SW 1271 (cell line): ENCODE data around the gene RBBP6.
"Not testable (repeated sequence)": the region's sequence is repeated elsewhere in the genome, so short reads cannot be mapped to it uniquely, and the experiment has no call there.

Experiments
- DNase-seq, 2 experiments: peaks; one replicate each; lab custom pipeline; 2025; lab: John Stamatoyannopoulos, UW

RBBP6 gene

DNA sequence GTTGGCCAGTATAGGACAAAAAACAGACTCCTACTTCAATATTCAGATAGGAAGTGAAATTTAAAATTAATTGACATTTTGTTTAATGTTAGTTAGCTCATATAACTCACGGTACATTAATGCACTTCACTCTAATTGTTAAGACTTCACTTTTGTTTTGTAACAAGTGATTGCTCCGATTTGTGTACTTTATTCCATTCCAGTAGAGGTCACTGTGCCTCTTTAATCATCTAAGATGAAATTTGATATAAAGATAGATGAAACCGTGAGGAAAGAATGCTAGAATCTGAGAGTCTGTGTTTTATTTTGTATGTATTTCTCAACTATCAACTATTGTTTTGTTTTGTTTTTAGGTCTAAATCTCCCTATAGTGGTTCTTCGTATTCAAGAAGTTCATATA lies 29.0 kb downstream of the RBBP6 start:
- peak in 1 of 2 experiments; percentile 10 for DNase-seq

DNA sequence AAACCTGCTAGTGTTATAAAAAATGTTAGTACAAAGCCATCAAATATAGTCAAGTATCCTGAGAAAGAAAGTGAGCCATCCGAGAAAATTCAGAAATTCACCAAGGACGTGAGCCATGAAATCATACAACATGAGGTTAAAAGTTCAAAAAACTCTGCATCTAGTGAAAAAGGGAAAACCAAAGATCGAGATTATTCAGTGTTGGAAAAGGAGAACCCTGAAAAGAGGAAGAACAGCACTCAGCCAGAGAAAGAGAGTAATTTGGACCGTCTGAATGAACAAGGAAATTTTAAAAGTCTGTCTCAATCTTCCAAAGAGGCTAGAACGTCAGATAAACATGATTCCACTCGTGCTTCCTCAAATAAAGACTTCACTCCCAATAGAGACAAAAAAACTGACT lies 31.7 kb downstream of the RBBP6 start:
- DNase-seq, result no peak

DNA sequence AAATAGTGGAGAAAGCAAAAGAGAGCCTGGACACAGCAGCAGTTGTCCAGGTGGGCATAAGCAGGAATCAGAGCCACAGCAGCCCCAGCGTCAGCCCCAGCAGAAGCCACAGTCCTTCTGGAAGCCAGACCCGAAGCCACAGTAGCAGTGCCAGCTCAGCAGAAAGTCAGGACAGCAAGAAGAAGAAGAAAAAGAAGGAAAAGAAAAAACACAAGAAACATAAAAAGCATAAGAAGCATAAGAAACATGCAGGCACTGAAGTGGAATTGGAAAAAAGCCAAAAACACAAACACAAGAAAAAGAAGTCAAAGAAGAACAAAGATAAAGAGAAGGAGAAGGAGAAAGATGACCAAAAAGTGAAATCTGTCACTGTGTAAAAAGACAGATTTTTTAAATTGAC lies 32.7 kb downstream of the RBBP6 start:
- no peak for DNase-seq

DNA sequence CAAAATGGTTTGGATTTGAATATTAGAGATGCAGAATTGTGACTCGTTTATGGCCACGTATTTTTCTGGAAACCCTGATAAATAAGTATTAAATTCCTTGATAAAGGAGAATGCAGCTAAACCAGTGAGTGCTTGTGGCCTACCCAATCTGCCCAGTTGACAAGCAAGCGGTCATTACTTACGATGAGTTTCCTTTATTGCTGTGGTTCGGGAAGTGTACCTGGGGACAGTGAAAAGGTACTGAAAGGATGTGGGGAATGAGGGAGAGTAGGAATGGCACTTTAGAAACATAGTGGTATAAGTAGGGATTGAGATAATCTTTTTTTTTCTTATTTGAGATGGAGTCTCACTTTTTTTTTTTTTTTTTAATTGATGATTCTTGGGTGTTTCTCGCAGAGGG lies 33.8 kb downstream of the RBBP6 start:
- DNase-seq, result no peak

DNA sequence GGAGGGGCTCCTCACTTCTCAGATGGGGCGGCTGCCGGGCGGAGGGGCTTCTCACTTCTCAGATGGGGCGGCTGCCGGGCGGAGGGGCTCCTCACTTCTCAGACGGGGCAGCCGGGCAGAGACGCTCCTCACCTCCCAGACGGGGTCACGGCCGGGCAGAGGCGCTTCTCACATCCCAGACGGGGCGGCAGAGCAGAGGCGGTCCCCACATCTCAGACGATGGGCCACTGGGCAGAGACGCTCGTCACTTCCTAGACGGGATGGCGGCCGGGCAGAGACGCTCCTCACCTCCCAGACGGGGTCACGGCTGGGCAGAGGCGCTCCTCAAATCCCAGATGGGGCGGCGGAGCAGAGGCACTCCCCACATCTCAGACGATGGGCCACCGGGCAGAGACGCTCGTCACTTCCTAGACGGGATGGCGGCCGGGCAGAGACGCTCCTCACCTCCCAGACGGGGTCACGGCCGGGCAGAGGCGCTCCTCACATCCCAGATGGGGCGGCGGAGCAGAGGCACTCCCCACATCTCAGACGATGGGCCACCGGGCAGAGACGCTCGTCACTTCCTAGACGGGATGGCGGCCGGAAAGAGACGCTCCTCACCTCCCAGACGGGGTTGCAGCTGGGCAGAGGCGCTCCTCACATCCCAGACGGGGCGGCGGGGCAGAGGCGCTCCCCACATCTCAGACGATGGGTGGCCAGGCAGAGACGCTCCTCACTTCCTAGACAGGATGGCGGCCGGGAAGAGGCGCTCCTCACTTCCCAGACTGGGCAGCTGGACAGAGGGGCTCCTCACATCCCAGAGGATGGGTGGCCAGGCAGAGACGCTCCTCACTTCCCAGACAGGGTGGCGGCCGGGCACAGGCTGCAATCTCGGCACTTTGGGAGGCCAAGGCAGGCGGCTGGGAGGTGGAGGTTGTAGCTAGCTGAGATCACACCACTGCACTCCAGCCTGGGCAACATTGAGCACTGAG lies 35.4 kb downstream of the RBBP6 start:
- not testable (repeated sequence) for DNase-seq

DNA sequence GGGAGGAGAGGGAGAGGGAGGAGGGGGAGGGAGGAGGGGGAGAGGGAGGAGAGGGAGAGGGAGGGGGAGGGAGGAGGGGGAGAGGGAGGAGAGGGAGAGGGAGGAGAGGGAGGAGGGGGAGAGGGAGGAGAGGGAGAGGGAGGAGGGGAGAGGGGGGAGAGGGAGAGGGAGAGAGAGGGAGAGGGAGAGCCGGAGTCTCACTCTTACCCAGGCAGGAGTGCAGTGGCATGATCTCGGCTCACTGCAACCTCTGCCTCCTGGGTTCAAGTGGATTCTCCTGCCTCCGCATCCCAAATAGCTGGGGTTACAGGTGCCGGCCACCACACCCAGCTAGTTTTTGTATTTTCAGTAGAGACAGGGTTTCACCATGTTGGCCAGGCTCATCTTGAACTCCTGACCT lies 36.4 kb downstream of the RBBP6 start:
- DNase-seq, result not testable (repeated sequence)

DNA sequence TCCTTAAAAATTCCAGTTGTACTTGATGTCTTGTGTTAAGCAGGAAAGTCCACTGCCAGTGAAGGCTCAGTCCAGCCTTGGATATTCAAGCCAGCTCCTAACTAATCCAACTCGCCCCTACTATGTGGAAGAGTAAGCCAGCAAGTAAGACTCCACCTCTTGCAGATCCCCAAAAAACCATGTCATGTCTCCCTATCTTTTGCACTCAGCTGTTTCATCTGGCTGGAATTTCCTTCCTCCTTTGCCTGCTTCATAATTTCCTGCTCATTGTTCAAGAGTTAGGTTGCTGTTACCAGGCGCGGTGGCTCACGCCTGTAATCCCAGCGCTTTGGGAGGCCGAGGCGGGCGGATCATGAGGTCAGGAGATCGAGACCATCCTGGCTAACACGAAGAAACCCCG lies 37.8 kb downstream of the RBBP6 start:
- DNase-seq, result no peak

DNA sequence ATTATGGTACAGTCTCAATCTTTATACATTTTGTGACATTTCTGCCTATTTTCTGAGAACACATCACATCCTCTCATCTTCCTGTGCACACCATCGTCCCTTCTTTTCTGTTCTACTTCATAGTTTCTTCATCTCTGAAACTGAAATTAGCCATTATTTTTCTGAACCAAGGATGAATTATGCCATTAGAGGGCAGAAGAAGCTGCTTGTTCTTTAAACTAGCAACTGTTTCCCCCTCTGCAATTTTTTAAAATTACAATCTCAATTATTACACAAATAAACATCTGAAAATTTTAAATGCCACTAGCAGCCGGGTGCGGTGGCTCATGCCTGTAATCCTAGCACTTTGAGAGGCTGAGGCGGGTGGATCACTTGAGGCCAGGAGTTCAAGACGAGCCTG lies 41.3 kb downstream of the RBBP6 start:
- DNase-seq, result peak in 1 of 2 experiments; percentile 4

DNA sequence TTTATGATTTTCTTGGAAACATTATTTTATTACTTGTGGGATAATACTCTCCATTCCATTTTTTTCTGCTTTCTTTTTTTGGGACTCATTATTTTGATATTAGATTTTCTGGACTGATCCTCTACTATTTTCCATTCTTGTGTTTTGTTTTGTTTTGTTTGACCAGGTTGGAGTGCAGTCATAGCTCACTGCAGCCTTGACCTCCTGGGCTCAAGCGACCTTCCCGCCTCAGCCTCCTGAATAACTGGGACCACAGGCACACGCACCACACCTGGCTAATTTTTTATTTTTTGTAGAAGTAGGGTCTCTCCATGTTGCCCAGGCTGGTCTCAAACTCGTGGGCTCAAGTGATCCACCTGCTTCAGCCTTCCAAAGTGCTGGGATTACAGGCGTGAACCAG lies 44.1 kb downstream of the RBBP6 start:
- DNase-seq, result no peak

DNA sequence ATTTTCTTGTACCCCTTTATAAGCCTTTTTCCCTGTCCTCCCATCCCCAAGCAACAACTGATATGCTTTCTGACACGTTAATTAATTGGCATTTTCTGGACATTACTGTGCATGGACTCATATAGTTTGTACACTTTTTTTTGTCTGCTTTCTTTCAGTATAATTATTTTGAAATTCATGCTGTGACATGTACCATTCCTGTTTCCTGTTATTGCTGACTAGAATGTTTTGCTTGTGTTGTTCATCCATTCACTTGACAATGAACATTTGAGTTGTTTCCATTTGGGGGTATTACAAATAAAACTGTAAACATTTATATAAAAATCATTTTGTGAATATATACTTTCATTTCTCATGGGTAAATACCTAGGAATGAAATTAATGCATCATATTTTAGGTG lies 50.6 kb downstream of the RBBP6 start:
- no peak for DNase-seq

DNA sequence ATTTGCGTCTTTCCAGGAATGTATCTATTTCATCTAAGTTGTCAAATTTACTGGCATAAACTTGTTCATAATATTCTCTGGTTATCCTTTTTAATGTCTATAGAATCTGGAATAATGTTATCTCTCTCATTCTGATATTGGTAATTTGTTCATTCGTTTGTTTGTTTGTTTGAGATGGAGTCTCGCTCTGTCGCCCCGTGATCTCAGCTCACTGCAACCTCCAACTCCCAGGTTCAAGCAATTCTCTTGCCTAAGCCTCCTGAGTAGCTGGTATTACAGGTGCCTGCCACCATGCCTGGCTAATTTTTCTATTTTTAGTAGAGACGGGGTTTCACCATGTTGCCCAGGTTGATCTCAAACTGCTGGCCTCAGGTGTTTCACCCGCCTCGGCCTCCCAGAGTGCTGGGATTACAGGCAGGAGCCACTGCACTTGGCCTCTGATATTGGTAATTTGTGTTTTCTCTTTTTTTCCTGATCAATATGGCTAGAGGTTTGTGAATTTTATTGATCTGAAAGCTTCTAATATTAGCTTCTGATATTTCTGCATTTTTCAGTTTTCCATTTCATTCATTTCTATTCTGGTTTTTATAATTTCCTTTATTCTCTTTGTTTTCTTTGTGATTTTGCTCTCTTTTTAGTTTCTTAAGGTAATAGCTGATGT lies 59.5 kb downstream of the RBBP6 start:
- DNase-seq, result no peak

DNA sequence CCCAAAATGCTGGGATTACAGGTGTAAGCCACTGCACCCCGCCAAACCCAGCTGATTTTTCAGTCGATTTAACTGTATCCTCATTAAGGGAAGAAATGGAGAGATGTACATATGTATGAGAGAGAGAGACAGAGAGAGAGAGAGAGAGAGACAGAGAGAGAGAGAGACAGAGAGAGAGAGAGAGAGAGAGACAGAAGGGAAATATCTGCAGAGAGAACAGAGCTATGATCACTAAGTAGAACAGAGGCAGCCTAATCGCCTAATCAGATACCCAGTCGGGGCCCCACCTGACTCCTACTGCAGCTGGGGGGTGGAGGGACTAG lies 70.0 kb downstream of the RBBP6 start:
- DNase-seq, result no peak

DNA sequence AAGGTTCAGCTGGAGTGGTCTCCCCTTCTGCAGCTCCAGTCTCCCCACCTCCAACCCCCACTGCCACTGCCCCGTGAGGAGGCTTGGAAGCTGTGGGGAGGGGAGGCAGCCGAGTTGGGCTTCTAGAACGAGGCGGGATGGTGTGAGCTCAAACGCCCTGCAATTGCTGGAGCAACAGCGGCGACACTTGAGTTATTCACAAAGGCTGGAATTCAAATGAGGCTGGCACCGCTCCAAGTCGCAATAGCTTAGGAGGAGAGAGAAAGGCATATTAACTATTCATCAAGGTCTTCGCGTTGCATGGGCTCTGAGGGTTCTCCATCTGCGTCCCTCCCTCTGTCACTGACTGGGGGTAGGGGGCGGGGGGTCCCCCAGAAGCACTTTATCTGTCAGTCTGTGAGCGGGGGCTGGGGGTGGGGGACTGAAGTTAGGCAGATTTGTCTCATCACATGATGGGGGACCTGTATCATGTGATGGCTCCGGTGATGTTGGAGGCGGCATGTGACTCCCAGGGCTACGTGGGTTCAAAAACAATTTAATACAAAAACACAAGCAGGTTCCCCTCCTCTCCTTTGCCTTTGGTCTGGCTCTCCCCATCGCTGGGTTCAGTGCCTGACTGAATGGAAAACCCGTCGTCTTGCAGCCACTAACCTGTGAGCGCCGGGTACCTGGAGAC lies 70.5 kb downstream of the RBBP6 start:
- no peak for DNase-seq

DNA sequence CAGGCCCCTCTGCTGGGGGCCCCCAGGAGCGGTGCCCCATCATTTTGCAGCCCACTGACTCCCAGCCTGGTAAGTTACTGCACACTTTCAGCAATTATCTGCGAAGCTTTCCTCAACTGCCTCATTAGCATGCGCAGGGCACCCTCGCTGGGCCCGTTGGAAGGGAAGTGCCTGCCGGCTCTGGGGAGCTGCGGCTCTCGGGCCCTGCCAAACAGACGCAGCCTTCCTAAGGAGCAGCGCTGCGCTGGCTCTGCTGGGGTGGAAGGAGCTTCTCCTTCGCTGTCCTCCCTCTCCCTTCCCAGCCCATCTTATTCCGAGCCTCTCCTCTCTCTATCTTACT lies 71.0 kb downstream of the RBBP6 start:
- DNase-seq, result no peak

DNA sequence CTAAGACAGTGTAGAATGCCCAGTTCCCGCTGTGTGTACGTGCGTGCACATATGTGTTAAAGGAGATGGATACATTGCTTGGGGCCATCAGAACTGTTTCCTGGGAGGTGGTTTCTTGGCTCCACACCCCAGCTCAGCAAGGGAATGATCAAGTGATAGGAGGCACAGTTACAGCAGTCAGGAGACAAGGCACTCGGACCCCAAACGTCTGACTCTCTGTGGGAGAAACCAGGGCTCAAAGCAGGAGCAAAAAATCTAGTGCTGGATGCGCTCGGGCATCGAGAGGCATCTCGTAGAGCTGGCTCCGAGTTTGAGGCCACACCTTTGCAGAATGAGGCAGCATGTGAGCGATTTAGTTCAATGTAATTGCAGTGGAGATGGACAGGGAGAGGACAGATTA lies 71.9 kb downstream of the RBBP6 start:
- DNase-seq, result no peak

DNA sequence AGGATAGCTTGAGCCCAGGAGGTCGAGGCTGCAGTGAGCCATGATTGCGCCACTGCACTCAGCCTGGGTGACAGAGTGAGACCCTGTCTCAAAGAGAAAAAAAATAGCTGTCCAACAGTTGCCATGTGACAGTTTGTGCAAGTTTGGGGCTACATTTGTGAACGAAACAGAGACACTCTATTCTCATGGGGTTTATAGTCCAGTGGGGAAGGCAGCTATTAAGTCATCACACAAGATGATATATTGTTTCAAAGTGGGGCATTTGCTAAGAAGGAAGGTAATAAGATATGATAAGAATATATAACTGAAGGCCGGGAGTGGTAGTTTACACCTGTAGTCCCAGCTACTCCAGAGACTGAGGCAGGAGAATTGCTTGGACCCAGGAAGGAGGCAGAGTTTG lies 73.3 kb downstream of the RBBP6 start:
- DNase-seq, result no peak

DNA sequence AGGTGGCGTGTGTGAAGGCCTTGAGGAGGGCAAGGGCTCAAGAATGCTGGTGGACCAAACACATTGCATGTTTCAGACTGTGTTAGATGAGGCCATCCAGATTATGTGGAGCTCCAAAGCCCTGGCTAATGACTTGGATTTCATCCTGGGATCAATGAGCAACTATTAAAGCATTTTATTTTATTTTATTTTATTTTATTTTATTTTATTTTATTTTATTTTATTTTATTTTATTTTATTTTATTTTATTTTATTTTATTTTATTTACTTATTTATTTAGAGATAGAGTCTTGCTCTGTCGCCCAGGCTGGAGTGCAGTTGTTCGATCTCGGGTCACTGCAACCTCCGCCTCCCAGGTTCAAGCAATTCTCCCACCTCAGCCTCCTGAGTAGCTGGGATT lies 73.9 kb downstream of the RBBP6 start:
- not testable (repeated sequence) for DNase-seq

DNA sequence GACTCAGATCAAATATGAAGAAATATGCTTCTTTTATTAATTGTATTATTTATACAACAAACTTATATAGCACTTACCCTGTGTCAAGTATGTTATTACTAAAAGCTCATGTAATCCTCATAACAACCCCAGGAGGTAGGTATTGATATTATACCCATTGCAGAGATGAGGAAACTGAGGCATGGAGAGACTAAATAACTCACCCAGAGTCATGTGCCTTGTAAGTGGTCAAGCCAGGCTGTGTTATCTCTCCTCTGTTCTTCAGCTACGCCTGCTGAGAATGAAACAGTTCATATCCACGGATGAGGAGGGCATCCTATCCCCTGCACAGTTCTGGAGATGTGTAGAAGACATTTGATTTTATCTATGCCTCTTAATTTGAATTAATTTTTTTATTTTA lies 78.1 kb downstream of the RBBP6 start:
- DNase-seq, result no peak
